Ascending aorta (tissue), 2 donors: Measurements from ENCODE around the gene TANGO2. TPM values are rescaled to one million over a fixed set of nuclear protein-coding genes. Genes with fewer than 3 reads are reported as not detected.

Experiments used
- DNase-seq, 2 donors: peaks; one replicate each; pipeline ENCODE4 v3.0.0-alpha.2; 2019; ENCODE audit warnings: low spot score in 2 of 2
- H3K27ac ChIP-seq, 2 donors: fragments of 200-600 bp; sonication (generic); one replicate each; pipeline ENCODE4 v1.5.1; 2016 to 2017; ENCODE audit warnings: mild to moderate bottlenecking in 1 of 2
- H3K27me3 ChIP-seq: fragments of 200-600 bp; sonication (generic); one replicate; pipeline ENCODE4 v1.5.1; 2017
- H3K36me3 ChIP-seq, 2 donors: fragments of 200-600 bp; sonication (generic); one replicate each; pipeline ENCODE4 v1.5.1; 2016
- H3K4me1 ChIP-seq, 2 donors: fragments of 200-600 bp; sonication (generic); one replicate each; pipeline ENCODE4 v1.5.1; 2016 to 2017; ENCODE audit warnings: mild to moderate bottlenecking in 1 of 2
- H3K4me3 ChIP-seq, 2 donors: fragments of 200-600 bp; sonication (generic); one replicate each; pipeline ENCODE4 v1.5.1; 2016 to 2017; ENCODE audit warnings: mild to moderate bottlenecking in 1 of 2
- H3K9me3 ChIP-seq, 2 donors: fragments of 200-600 bp; sonication (generic); one replicate each; pipeline ENCODE4 v1.5.1; 2016
- CTCF ChIP-seq, 3 experiments: fragments of 200-600 bp in 2 of 3; fragments of 450-650 bp in 1 of 3; sonication (generic) in 2 of 3; IDR thresholded peaks; one replicate each; pipeline ENCODE4 v1.5.1; 2016 to 2019; ENCODE audit warnings: antibody characterized with exemption in 3 of 3, mild to moderate bottlenecking in 1 of 3, moderate library complexity in 1 of 3
- intact Hi-C: fragments of 100-400 bp; cut with DNase I; formaldehyde crosslinking; loops from one replicate; pipeline ENCODE4 v1.15.1; 2023
- total RNA-seq: library from RNA; depleted of rRNA; stranded (reverse); fragments of >200 nt; gene quantifications from one replicate; pipeline ENCODE4 v1.1.0, GENCODE V29; 2016

The TANGO2 gene
- total RNA-seq, 1 donor from 2014 or later, result 26.3 TPM

GRCh38 chr22:20018001-20018400 lies 2.9 kb upstream of the TANGO2 start:
- H3K4me3 ChIP-seq, result no peak overlapping the region
- H3K36me3 ChIP-seq, result no peaks in the 10 kb centered on the region
- H3K4me1 ChIP-seq, result peaks cover 11 to 28% of the 10 kb centered on the region in 2 donors
- no peak overlapping the region for H3K27ac ChIP-seq
- H3K9me3 ChIP-seq, result no peaks in the 10 kb centered on the region
- TF ChIP-seq CTCF (IDR thresholded peaks at IDR 0.05), result no peak
- no peaks in the 10 kb centered on the region for H3K27me3 ChIP-seq
- intact Hi-C loops, result no loop called here
- no peak for DNase-seq

- H3K36me3 ChIP-seq, result no peaks in the 10 kb centered on the region
- peak overlapping the region in 1 of 2 donors; percentile 63 for H3K27ac ChIP-seq
- no peak for TF ChIP-seq CTCF (IDR thresholded peaks at IDR 0.05)
- H3K9me3 ChIP-seq, result no peaks in the 10 kb centered on the region
- H3K4me3 ChIP-seq, result peak overlapping the region; percentile 78 to 97
- intact Hi-C loops, result loop anchor here (2.0 to 10.0 kb wide), 3 partner anchors 97 to 165 kb away; partner anchors contain the start of genes GNB1L, RANBP1, RTL10 and TRMT2A
- DNase-seq, result no peak
- peaks cover 5 to 24% of the 10 kb centered on the region in 2 donors for H3K4me1 ChIP-seq
- H3K27me3 ChIP-seq, result no peaks in the 10 kb centered on the region
Observed at GRCh38 chr22:20019661-20020532, 1.0 kb upstream of the TANGO2 start.

- intact Hi-C loops, result loop anchor here (1.0 to 10.0 kb wide), 4 partner anchors 59 to 167 kb away; partner anchors contain the start of genes DGCR8, GNB1L, RANBP1 and RTL10
- peaks cover 5 to 21% of the 10 kb centered on the region in 2 donors for H3K4me1 ChIP-seq
Observed at GRCh38 chr22:20021196-20022181, 579 bp downstream of the TANGO2 start.

GRCh38 chr22:20022231-20022977 lies 1.5 kb downstream of the TANGO2 start:
- no peak for TF ChIP-seq CTCF (IDR thresholded peaks at IDR 0.05)
- DNase-seq, result no peak
- Histone ChIP-seq H3K36me3 (peaks cover 0 to 2% of the 10 kb centered on the region in 2 donors), H3K4me3 (peak overlapping the region; percentile 78 to 97), H3K27ac (peak overlapping the region; percentile 89 to 91), H3K9me3 (no peaks in the 10 kb centered on the region), H3K27me3 (no peaks in the 10 kb centered on the region), H3K4me1 (peaks cover 5 to 16% of the 10 kb centered on the region in 2 donors)
- intact Hi-C loops, result loop anchor here (5.0 to 10.0 kb wide), 2 partner anchors 110 to 168 kb away; partner anchors contain the start of genes GNB1L, RTL10 and ZDHHC8

More at GRCh38 chr22:20021196-20022181, 579 bp downstream of the TANGO2 start:
- Histone ChIP-seq H3K27ac (peak overlapping the region; percentile 89 to 91), H3K36me3 (peaks cover 0 to 2% of the 10 kb centered on the region in 2 donors), H3K27me3 (no peaks in the 10 kb centered on the region), H3K4me3 (peak overlapping the region; percentile 78 to 97), H3K9me3 (no peaks in the 10 kb centered on the region)
- DNase-seq, result peak; percentile 77 to 85
- no peak for TF ChIP-seq CTCF (IDR thresholded peaks at IDR 0.05)
